Cerebellar cortex (tissue), 1 donor: ENCODE results near the gene MYMK.
A peak's percentile ranks its signal among the peaks of the same experiment; 100 is the strongest.

Source experiments
- DNase-seq: peaks from one replicate; pipeline ENCODE4 v3.0.0-alpha.2; 2015; ENCODE audit warnings: low spot score

MYMK gene

DNA sequence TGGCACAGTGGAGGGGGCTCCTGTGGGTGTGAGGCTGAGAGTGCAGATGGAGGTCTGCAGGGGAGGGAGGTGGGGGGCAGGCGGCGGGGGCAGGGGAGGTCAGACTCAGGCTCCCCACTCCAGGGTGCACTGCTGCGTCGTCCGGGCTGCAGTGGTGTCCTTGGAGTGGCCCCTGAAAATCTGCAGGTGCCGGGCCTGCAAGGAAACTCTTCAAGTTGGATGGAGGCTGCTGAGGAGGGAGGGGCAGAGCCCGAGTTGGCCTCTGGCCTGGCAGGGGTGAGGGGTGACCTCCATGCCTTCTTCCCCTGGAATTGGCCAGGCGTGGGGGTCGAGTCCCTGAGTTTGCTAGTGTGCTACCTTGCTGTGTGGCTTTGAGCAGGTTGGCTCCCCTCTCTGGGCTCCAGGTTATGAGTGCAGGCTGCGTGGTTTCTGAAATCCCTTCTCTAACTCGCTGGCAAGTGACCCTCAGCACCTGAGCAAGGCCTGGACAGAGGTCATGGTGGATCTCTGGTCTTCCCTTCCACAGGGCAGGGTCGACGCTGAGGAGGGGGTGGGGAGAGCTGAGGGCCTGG is 10.6 kb upstream of the MYMK start:
- no peak for DNase-seq

DNA sequence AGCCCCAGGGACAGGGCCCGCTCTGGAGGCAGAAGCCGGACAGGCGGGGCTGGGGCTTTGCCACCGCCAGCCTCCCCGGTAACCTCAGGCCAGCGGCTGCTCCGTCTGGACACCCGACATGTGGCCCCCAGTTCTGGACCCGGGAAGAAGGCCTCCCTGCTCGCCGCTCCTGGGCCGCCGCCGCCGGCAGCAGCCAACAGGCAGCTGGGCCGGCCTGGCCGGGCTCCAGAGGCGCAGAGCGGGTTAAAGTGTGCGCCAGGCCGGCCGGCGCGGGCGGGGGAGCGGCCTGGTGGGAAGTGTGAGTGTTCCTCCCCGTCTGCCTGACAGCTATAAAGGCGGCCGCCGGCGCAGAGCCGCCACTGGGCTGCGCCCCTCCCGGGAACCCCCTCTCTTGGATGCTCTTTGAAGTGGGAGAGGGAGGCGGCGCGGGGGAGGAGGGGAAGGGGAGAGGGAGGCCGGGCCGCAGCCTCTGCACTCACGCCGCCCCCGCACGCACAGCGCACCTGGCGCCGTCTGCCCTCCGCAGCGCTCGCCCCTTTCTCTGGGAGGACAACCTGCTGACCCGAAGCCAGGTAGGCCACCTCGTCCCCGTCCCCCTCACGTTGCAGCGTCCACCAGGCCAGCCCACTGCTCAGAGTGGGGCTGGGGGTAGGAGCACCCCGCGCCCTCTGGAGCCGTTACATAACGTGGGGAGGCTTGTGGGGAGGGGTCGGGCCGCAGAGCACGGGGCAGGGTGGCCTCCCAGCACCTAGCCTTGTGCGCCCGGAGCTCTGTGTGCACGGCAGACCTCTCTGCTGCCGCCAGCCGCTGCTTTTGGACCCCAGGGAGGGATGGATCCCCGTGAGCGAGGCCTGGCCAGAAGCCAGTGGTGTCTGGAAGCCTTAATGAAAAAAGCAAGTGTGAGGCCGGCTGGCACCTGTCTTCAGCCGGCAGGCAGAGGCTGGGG is 9.9 kb upstream of the MYMK start, which contains the start of gene ADAMTSL2:
Gene ADAMTSL2 (plus strand): TSS at position 359 of the 946 bp plus-strand sequence. CDS start 2,009 bp downstream, outside the sequence.
- peak; percentile 60 for DNase-seq

DNA sequence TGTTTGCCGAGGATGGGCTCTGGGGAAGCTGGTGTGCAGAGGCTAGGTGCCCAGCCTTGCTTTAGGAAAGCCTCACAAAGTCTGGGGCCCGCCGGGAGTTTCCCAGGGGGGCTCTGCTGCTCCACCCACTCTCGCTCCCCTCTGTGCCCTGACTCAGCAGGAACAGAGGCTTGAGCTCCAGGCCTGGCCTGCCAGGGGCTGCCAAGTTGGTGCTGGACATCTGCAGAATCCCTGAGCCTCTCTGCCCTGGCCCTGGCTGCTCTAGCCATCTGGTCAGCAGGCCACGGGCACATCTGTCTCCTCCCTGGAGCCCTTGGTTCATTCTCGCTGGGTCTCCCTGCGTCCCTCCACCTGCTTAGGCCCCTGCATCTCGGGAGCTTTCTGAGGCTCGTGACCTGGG is 9.1 kb upstream of the MYMK start:
- DNase-seq: no peak

DNA sequence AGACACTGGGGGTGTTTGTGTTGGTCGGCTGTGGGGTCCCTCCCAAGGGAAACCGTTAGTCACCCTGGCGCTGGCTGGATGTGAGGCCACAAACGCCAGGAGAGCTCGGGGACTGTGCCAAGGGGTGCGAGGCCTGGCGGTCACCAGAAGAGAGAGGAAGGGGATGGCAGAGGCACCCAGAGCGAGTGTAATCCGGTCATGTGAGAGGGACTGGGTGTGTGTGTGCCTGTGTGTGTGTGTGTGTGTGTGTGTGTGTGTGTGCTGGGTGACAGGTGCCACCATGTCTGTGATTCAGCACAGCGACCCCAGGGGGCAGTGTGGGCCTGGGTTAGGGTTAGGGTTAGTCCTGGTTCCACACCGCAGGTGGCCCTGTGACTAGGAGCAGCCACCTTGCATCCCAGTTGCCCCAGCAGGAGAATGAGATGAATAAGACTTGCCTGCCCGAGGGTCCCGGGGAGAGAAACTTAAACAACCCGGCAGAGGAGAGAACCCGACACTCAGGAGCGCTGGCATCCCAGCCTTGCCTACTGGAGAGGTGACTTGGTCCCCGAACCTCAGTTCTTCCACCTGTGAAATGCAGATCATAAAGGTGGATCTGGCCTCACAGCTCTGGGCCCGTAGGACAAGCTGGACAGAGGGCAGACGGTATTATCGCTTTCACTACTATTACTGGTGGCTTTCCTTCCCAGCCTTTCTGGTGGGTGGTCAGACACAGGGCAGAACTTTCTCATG is 8.3 kb upstream of the MYMK start:
- DNase-seq: peak; percentile 50

DNA sequence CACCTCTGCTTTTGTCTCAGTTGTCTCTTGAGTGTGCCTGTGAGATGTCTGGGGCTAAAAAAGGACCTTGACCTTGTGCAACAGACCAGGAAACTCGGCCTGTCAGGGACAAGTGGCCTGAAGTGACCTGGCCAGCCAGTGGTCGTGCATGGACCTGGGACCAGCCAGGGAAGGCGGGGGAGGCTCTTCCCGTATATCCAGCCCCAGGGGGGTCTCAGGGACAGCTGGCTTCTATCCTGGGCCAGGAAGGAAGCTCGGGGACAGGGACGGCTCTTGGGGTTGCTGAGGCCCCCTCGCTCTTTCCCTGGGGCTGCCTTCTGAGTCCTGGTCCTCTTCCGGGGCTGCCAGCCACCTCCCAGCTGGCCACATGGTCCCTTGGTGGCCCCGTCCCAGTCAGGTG is 6.5 kb upstream of the MYMK start:
- no peak for DNase-seq

DNA sequence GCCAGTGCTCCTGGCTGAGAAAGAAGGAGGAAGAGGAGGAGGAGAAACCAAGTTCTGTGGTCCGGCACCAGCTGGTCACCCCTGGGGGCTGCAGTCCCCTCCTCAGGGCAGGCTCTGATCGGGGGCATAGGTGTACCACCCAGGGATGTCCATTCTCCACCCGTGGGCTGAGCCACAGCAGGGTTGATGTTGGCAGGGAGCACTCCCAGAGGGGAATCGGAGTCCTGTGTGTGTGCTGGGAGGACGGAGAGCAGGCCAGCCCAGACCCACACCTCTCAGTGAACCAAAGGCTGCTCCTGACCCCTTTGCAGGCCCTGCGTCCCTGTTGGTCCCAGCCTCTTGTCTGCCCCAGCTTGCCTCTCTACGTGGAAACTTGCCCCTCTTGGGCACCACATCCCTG is 5.1 kb upstream of the MYMK start:
- DNase-seq: no peak

DNA sequence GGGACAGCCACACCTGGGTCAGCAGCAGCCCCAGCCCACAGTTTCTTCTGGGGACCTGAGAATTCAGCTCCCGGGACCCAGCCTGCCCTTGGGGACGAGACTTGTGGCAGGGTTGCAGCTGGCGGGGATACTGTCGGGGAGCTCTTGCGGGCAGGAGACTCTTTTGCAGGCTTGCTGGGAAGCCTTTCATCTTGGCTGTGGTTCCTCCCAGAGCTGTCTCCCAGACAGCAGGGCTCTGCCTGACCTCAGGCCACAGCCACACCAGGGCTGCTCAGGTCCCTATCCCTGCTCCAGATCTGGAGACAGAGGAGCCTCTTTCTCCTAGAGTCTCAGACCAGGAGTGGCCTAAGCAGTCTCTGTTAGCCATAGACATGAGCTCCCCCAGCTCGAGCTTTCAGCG is 4.7 kb upstream of the MYMK start:
- DNase-seq: no peak

DNA sequence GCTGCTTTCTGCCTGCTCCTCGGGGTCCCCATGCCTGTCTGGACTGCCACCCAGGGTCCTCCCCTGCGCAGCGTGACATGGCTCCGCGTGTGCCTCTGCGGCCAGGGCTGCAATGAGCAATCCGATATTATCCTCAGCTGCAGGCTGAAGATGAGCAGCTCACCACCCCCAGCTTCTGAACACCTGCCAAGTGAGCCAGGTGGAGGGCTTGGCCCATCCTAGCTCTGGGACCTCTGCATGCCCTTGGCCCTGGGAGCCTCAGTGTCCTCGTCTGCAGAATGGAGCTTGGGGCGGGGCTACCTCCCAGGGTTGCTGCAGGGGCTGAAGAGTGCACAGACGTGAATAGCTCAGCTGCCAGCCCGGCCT is 4.1 kb upstream of the MYMK start:
- DNase-seq: no peak

DNA sequence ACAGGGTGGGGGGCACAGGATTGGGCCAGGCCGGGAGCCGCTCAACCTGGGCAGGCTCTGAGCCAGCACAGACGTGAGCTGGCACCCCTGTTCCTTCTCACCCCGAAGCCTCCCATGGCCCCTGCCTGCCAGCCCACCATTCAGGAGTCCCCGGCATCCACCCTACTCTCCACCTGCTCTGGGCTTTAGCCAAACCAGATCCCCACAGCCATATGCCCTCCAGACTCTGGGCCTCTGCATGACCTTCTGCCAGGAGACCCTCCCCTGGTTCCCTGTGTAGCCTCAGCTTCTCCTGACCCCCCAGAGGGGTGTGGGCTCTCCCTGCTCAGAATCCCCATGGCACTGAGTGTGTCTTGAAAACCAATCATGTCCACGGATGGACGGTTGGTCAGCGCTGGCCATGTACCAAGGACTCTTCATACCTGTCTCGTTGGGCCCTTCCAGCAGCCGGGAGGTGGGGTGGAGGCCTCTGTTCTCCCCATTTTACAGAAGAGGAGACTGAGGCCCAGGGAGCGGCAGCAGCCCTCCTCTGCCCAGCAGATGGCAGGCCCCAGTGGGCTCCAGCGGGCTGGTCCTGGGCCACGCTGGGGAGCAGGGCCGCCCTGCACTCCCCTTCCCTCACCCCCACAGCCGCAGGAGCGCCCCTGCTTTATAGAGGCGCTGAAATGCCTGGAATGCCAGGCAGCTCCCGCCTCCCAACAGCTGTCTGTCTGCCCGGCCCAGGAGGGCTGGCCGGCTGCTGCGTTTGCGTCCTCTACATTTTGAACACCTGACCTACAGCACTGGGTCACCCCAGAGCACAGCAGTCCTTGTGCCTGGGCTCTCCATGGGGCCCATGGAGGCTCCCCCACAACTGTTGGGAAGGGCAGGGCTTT is 3.5 kb upstream of the MYMK start:
- no peak for DNase-seq

DNA sequence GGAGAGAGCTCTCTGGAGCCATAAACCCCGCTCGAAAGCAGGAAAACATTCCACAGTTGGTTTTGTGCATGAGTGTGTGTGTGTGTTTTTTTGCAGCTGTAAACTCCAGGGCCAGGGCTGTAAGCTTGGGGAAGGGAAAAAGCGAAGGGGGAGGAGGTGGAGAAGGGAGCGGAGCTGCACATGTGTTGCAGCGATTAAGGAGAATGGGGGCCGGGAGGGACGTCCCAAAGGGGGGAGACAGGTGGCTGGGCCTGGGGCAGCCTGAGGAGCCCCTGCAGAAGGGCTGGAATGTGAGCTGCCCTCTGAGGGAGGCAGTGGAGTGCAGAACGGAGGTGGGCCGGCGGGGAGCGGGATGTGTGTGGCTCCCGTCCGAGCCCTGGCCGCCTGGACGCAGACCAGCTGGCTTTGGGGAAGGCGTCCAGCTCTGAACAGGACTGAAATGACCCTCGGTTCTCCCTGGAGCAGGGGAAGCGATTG is 2.7 kb upstream of the MYMK start:
- DNase-seq: peak; percentile 37

DNA sequence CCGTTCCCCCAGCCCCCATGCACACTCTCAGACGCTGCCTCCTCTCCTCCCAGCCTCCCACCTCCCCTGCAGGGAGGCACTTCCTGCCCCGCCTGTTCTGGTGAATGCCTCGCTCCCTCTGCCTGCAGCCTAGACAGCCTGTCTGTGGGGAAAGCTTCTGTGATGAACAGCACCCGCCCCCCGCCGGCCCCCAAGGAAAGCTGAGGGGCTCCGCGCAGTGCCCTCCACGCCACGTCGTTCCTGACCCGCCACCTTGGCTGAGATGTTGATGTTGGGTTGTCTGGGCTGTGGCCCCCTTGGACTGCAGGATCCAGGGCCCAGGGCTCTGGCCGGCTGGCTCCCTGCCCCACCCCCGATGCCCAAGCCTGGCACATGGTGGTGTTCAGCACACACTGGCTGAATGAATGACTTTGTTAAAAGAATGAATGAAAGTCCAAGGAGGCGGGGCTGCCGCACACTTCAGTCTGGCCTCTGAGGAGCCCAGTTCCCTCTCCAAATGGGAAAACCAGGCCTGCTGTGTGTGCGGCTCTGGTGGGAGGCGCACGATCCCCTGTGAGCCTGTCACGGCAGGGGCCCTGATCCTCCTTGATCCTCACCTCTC is 2.1 kb upstream of the MYMK start:
- no peak for DNase-seq

DNA sequence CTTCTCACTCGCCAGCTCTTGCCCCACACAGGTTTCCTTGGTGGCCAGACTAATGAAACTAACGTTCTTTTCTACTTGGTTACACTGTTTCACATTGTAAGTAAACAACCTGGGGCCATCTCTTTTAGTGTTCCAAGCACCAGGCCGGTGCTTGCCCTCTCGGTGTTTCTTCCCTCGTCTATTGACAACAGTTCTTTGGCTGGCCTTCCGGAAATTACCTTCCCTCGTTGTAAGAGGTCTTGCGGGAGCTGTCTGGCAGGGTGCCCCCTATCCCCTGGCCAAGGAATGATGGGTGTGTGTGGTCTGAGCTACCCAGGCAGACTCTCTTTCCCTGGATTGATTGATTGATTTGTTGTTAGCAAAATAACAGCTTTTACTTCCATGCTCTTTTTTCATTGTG is 918 bp upstream of the MYMK start:
- no peak for DNase-seq

DNA sequence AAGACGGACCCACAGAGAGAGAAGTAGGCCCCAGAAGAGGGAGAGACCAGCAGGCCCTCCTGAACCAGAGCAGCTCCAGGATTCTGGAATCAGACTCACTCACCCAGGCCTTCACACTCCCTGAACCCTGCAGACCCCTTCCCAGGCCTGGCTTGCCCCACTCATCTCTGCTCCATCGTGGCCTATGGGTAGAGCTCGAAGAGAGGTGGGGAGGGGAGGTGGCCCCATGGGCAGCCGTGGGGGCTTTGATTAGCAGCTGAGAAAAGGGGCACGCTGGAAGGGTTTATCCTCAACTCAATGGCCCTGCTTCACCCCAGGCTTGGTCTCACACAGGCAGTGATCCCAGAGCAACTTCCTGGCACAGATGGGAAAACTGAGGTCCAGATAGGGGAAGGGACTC is 613 bp downstream of the MYMK start:
- DNase-seq: no peak

DNA sequence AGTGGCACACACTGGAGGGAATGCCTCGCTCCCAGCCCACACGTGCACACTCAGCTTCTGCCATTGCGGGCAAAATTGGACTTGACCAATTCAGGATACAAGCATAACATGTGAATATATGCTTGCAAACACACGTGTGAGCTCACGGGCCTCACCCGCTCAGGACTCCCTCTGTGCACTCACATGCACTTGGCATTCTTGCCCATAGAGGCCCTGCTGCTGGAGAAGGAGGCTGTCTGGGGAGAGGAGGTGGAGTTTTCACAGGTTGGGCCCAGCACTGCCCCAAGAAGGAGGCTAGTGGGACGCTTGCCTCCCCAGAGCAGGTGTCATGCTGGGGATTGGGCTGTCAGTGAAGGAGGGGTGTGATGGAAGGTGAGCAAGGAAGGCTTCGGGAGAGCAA is 1.7 kb downstream of the MYMK start:
- no peak for DNase-seq

DNA sequence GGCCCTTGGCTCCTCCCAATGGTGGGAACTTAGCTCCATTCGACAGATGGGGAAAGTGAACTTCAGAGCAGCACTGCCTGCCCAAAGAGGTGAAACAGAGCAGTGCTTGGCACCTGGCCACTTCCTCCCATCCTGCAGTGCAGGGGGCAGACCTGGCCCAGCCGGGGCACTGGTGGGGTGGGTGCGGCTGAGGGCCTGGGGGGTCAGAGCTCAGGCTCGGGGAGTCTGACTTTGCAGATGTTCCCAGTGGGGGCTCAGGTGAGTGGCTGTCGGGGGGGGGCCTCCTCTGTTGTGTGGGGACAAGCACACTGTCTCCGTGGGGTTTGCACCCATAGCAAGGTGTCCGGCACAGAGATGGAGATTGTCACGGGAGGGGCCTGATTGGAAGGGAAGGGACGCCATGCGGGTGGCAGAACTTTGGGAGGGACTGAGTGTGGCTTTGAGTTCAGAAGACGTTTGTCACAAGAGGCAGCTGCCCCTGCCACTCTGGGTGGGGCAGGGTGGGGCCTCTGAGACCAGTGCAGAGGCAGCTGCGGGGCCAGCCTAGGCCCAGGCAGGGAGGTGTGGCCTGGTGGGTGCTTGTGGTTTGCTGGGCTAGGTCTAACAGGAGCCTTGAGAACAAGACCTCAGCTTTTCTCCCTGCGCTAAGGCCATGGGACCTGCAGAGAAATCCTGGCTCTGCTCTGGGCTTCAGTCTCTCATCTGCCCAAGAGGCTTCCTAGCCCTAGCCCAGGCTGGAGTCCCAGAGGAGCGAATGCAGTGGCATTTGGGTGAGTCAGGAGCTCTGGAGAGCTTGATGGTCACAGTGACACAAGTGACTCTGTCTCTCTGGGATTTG is 2.5 kb downstream of the MYMK start:
- DNase-seq: no peak

DNA sequence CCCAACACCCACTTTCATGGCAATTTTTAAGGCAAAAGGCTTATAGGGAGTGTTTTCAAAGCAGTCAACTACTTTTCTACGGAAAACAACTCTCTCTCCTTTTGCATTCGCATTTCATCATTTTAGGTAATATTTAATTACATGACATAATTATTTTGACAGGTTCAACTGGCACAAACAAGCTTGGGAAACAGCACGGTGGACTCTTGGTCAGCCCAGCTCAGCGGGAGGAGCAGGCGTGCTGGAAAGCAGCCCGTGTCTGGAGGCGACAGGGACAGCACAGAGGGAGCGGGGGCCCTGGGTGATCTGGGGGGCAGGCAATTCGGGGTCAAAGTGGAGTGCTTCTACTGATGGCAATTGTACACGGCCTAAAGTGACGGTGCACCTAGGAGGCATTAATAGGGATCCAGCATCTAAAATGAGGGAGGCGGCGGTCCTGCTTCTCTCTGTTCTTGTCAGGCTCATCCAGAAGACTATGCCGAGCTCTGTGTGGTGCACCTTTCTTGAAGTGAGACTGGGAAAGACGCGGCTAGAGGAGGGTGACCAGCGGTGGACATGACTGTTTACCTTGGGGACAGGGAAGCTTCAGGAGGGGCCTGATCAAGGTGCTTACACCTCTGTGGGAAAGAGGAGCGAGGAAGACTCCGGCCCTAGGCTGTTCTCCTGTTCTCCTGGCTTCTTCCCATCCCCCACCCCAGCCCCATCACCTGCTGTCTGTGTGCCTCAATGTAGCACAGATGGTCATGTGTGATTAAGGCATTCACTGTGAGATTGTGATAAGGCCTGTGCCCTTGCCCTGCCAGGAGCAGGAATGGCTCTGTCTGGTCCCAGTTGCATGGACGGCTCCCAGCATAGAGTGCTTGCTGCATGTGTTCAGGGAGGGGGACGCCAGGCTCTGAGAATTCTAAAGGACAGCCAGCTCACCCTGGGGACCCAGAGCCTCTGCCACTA is 3.4 kb downstream of the MYMK start:
- DNase-seq: peak; percentile 63

DNA sequence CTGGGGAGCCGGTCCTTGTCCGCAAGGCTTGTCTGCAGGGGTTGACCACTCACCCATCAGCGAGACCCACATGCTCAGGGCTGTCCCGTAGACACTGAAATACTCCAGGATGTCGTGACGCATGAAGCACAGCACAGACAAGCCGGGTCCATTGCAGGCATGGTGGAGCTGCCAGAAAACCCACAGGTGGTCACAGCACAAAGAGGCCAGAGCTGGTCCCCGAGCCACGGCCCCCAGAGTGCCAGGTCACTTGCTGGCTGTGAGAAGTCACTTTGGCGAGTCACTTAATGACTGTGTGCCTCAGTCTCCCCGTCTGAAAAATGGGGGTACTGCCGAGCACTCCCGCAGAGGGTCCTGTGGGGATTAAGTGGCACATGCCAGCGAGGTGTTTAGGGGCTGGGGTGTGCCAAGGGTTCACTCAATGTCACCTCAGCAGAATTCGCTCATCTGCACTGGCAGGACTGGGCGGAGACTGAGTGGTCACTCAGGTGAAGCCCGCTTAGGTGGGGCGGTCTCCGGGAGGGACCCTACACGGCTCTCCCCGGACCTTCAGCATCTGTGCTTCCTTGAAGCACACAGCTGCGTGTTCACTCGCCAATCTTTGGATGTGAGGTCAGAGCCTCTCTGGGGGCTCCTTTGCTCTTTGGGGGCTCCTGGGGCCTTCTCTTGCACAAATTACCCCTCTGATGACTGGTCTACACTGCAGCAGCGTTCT is 4.5 kb downstream of the MYMK start:
- no peak for DNase-seq

DNA sequence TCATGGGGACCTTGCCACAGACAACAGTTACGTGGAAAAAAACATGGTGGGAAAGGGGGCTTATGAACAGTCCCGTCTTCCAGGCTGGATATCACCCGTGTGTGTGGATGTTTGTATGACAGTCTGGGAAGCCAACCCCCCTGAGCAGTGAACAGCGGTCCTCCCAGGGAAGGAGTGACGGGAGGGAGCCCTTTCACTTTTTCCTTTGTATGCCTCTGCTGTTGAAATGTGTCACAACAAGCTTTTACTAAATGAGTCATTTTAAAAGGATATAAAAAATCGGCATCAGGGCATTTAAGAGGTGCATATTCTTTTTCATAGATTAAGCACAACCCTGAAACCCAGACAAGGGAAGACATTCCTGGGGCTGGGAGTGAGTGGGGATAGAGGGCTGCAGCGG is 5.1 kb downstream of the MYMK start:
- no peak for DNase-seq
